Small intestine (tissue), 7 donors: ENCODE results near the gene CCL3. TPM values are rescaled to one million over a fixed set of nuclear protein-coding genes. Genes with fewer than 3 reads are reported as not detected.
A peak's percentile ranks its signal among the peaks of the same experiment; 100 is the strongest.
"Not testable (repeated sequence)": the region's sequence is repeated elsewhere in the genome, so short reads cannot be mapped to it uniquely, and the experiment has no call there.

Source experiments
- DNase-seq, 2 donors: peaks; one replicate each; pipeline versions ENCODE4 v3.0.0 to v3.0.0-alpha.2; 2013
- FAIRE-seq: peaks from 2 replicates; lab custom pipeline; 2012; peaks lifted over from hg19 to GRCh38; lab: Jason Lieb, UNC
- H3K27ac ChIP-seq, 3 donors: one replicate each; pipeline ENCODE4 v1.5.1; 2013; ENCODE audit warnings: low read length in 2 of 3, mild to moderate bottlenecking in 2 of 3, control low read depth in 1 of 3, inconsistent platforms in 1 of 3, low read depth in 1 of 3, moderate library complexity in 1 of 3
- H3K27me3 ChIP-seq, 3 donors: one replicate each; pipeline ENCODE4 v1.6.1; 2013; ENCODE audit warnings: low read length in 3 of 3, inconsistent platforms in 1 of 3; ENCODE audit not compliant: control insufficient read depth in 3 of 3, insufficient read depth in 3 of 3
- H3K36me3 ChIP-seq, 3 donors: one replicate each; pipeline ENCODE4 v1.6.1; 2013; ENCODE audit warnings: low read length in 3 of 3, inconsistent platforms in 1 of 3, low read depth in 1 of 3, mild to moderate bottlenecking in 1 of 3, moderate library complexity in 1 of 3; ENCODE audit not compliant: control insufficient read depth in 3 of 3, insufficient read depth in 2 of 3
- H3K4me1 ChIP-seq, 3 donors: one replicate each; pipeline ENCODE4 v1.6.1; 2013; ENCODE audit warnings: low read length in 2 of 3, inconsistent platforms in 1 of 3, low read depth in 1 of 3, mild to moderate bottlenecking in 1 of 3, moderate library complexity in 1 of 3; ENCODE audit not compliant: control insufficient read depth in 3 of 3, insufficient read depth in 2 of 3
- H3K4me3 ChIP-seq, 3 donors: one replicate each; pipeline ENCODE4 v1.5.1; 2013; ENCODE audit warnings: low read length in 3 of 3, control low read depth in 1 of 3, inconsistent platforms in 1 of 3, low read depth in 1 of 3, mild to moderate bottlenecking in 1 of 3, moderate library complexity in 1 of 3
- H3K9me3 ChIP-seq, 2 donors: one replicate each; pipeline ENCODE4 v1.6.1; 2013; ENCODE audit warnings: low read depth in 1 of 2, low read length in 1 of 2; ENCODE audit not compliant: control insufficient read depth in 2 of 2, insufficient read depth in 1 of 2
- WGBS, 3 donors: extraction: QIAGEN DNeasy Blood & Tissue Kit; methylation state at CpG; one replicate each; pipeline ENCODE4 v1.1.7; 2013; 5-methylcytosine and 5-hydroxymethylcytosine counted together
- polyA plus RNA-seq, 4 donors: library from polyadenylated mRNA; stranded (reverse) in 3 of 4; unstranded in 1 of 4; fragments of 200-250 nt in 3 of 4; fragments of 120-200 nt in 1 of 4; gene quantifications; one replicate each; pipeline versions ENCODE4 v1.2.1 to v1.2.3, GENCODE V29; 2013
- donor health status: healthy with polysubstance abuse.
- donor health status: control.
- donor health status: control.
- donor health status: Bipolar disorder and iron deficiency.
- donor health status: healthy.

Gene CCL3
- polyA plus RNA-seq, 4 donors: 1.8 to 4.9 (median 3.3) TPM

DNA sequence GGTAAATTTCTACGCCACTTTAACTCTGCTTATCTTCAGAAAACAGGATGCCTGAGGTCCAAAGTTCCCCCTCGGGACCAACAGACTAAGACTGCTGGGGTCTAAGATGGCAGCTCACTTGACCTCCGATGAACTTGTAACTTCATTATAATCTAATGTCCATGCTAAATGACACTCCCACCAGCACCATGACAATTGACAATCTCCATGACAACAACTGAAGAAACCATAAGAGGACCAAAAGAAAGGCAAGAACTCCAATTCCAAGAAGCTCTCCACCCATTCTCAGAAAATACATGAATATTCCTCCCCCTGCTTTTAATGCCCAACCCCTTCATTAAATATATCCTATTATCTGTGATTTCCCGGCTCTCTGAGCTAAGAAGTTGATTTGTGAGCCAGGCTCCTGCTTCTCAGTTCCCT, 21.1 kb upstream of the CCL3 start:
- no peaks in the 10 kb centered on the region for H3K9me3 ChIP-seq
- FAIRE-seq: no peak
- no peaks in the 10 kb centered on the region for H3K4me1 ChIP-seq
- no peaks in the 10 kb centered on the region for H3K36me3 ChIP-seq
- DNase-seq: no peak
- WGBS, 3 donors: 77 to 79% (median 78%) methylated on average over 4 of the region's 4 CpGs
- H3K4me3 ChIP-seq: no peak overlapping the region
- peaks cover 0 to 2% (median 0%) of the 10 kb centered on the region in 3 donors for H3K27me3 ChIP-seq
- H3K27ac ChIP-seq: no peak overlapping the region

DNA sequence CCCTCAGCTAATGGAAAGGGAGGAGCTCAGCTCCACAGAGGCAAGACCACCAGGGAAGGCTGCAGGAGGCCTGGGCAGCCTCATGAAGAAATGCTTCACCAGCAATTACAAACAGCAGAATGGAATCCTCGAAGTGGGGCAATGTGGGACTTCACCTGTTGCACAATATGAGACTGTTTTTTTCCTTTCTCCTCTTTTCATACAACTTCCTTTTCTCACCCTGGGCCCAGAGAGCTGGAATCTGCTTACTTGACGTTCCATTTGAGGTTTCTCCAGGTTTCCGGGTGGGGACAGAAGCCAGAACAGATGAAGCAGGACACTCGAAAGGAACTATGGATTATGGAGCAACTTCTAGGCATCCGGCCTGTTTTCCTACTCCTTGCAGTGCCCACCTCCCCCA, 18.3 kb upstream of the CCL3 start:
- not testable (repeated sequence) for DNase-seq, H3K9me3 ChIP-seq, H3K27me3 ChIP-seq, H3K4me1 ChIP-seq, H3K36me3 ChIP-seq, FAIRE-seq, H3K4me3 ChIP-seq
- WGBS, 3 donors: 75 to 83% (median 80%) methylated on average over 5 of the region's 5 CpGs
- peak overlapping the region in 2 of 3 donors; percentile 26 to 50 for H3K27ac ChIP-seq

GRCh38 chr17:36107660-36108059, 17.7 kb upstream of the CCL3 start:
- H3K27me3 ChIP-seq: no peaks in the 10 kb centered on the region
- peak overlapping the region in 2 of 3 donors; percentile 26 to 50 for H3K27ac ChIP-seq
- H3K36me3 ChIP-seq: no peaks in the 10 kb centered on the region
- FAIRE-seq (no peak), DNase-seq (peak in 1 of 2 donors; percentile 44)
- H3K4me3 ChIP-seq: no peak overlapping the region
- H3K4me1 ChIP-seq: no peaks in the 10 kb centered on the region
- 65 to 90% (median 89%) methylated on average over 3 of the region's 3 CpGs for WGBS, 3 donors
- no peaks in the 10 kb centered on the region for H3K9me3 ChIP-seq

DNA sequence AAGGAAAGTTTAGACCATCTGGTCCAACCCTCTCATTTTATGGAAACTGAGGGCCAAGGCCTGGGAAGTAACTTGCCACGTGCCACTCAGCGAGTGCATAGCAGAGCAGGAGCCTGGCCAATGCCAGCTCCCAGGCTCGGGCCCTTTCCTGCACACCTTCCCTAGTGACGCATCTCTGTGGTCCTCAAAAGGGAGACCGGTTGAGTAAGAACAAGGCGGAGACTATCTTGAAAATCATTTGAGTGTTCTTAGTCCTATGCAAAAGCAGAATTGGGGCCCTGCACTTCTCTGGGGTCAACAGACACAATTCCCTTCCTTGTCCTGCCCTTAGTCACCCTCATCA, 16.5 kb upstream of the CCL3 start:
- no peak for FAIRE-seq
- 93 to 95% (median 94%) methylated on average over 6 of the region's 6 CpGs for WGBS, 3 donors

DNA sequence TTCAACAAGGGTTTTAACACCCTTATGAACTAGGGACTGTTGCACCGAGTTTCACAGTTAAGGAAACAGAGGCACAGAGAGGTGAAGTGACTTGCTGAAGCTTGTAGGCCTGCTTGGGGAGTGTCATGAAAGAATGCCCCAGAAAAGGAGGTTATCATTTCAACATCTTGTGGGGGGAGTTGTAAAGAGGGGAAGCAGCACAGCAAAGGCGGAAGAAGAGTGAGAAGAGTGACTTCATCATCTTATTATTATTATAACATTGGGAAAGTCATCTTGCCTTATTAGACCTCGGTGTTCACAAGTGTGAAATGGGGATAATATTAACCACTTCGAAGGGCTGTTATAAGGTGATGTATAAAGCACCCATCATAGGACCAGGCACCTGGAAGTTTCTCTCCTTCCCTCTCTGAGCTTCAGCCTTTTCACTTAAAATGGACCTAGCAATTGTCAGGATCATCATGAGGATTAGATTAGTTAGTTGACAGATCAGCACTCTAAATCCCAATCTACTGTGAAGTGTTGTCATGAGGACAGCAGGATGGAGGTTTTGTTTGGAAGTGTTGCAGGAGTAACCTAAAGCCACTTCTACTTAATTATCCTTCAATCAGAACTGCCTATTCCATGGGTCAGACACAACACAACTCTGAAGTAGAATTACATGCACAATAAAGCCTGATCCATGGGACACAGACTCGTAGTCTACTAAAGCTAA, 16.0 kb upstream of the CCL3 start:
- 87 to 91% (median 87%) methylated on average over 5 of the region's 5 CpGs for WGBS, 3 donors

More for the DNA sequence above, 16.5 kb upstream of the CCL3 start:
- Histone ChIP-seq H3K36me3 (no peaks in the 10 kb centered on the region), H3K27ac (no peak overlapping the region), H3K4me1 (no peaks in the 10 kb centered on the region), H3K27me3 (no peaks in the 10 kb centered on the region), H3K9me3 (no peaks in the 10 kb centered on the region), H3K4me3 (no peak overlapping the region)
- no peak for DNase-seq

DNA sequence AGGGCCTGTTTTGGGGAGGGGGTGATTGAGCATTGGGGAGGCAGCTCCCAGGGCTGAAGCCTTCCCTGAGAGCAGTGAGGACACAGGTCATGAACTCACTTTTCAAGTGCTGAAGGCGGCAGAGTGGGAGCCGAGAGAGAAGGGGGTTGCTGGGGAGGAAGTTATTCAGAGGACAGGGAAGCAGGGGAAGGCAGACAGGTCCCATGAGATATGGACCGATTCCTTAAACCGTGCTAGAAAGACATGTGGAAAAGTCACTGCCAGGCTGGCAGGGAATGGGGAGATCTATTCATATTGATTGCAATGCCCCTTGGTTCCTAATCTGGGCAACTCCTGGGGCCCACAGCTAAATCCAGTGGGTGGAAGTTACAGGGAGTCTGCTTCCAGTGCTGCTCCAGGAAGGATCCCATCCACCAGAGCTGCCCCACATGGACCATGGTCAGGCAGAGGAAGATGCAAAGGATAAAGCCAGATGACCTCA, 14.8 kb upstream of the CCL3 start:
- WGBS, 3 donors: 48 to 88% (median 75%) methylated on average over 4 of the region's 4 CpGs
- Histone ChIP-seq H3K27me3 (no peaks in the 10 kb centered on the region), H3K36me3 (no peaks in the 10 kb centered on the region), H3K4me1 (no peaks in the 10 kb centered on the region), H3K9me3 (no peaks in the 10 kb centered on the region), H3K4me3 (peak overlapping the region in 1 of 3 donors; percentile 40), H3K27ac (peak overlapping the region in 2 of 3 donors; percentile 56 to 65)
- DNase-seq (no peak), FAIRE-seq (no peak)

More for the DNA sequence above, 16.0 kb upstream of the CCL3 start:
- FAIRE-seq: no peak
- H3K9me3 ChIP-seq: no peaks in the 10 kb centered on the region
- DNase-seq: no peak
- no peak overlapping the region for H3K27ac ChIP-seq
- H3K4me1 ChIP-seq: no peaks in the 10 kb centered on the region
- no peaks in the 10 kb centered on the region for H3K36me3 ChIP-seq
- no peaks in the 10 kb centered on the region for H3K27me3 ChIP-seq
- no peak overlapping the region for H3K4me3 ChIP-seq

GRCh38 chr17:36104246-36104645, 14.3 kb upstream of the CCL3 start:
- not testable (repeated sequence) for H3K36me3 ChIP-seq, H3K27me3 ChIP-seq, H3K4me1 ChIP-seq, DNase-seq, FAIRE-seq, H3K9me3 ChIP-seq
- Histone ChIP-seq H3K4me3 (peak overlapping the region in 1 of 3 donors; percentile 40), H3K27ac (peak overlapping the region in 1 of 3 donors; percentile 65)
- 57 to 77% (median 62%) methylated on average over 3 to 7 of the region's 7 CpGs for WGBS, 3 donors

DNA sequence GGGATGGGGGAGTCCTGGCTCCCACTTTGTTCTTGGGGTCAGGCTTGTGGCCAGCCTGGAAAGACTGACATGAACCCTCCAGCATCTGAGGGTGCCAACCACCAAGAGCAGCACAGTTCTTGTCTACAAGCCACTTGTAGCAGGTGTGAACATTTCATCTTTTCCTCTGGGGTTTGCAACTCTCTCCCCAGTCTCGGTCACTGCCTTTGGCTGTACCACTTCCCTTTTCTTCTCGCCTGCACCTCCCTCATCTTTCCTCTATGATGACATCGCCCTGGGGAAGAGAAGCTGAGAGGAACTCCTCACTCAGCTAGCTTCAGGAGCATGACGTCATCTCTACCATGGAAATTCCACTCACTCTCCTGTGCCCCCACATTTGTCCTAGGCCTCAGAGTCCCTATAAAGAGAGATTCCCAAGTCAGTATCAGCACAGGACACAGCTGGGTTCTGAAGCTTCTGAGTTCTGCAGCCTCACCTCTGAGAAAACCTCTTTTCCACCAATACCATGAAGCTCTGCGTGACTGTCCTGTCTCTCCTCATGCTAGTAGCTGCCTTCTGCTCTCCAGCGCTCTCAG, 13.5 kb upstream of the CCL3 start, which contains the start of gene CCL4:
Gene CCL4 (plus strand): TSS at position 427 of the 575 bp plus-strand sequence. CDS start 79 bp downstream, at position 506.
- H3K4me3 ChIP-seq: peak within 1 kb of the TSS in 1 of 3 donors; percentile 40
- WGBS, 3 donors: 69 to 91% (median 69%) methylated on average over 5 to 6 of the region's 6 CpGs
- not testable (repeated sequence) for H3K27me3 ChIP-seq, H3K4me1 ChIP-seq, H3K9me3 ChIP-seq, H3K36me3 ChIP-seq, FAIRE-seq
- DNase-seq: peak in 1 of 2 donors; percentile 19
- H3K27ac ChIP-seq: peak within 1 kb of the TSS in 2 of 3 donors; percentile 56 to 65
